ENCODE measurements around the gene POU2AF1.

The POU2AF1 gene

GRCh38 chr11:111365722-111366559, 13.1 kb downstream of the POU2AF1 start:
- H3K9me3 ChIP-seq (ENCODE audit: control insufficient read depth, insufficient read depth, low read length) = no peaks in the 10 kb centered on the region
- peaks cover 96% of the 10 kb centered on the region for H3K4me1 ChIP-seq (ENCODE audit: control insufficient read depth, low read length)
- peaks cover 100% of the 10 kb centered on the region for H3K79me2 ChIP-seq (ENCODE audit: control insufficient read depth, low read length)
- H3K27me3 ChIP-seq (ENCODE audit: control insufficient read depth, low read length) = no peaks in the 10 kb centered on the region
- peaks cover 99% of the 10 kb centered on the region for H3K36me3 ChIP-seq (ENCODE audit: control insufficient read depth, low read length)
- TF ChIP-seq CTCF (IDR thresholded peaks at IDR 0.05; ENCODE audit: low read depth, low read length, poor library complexity, severe bottlenecking) (no peak), EZH2phosphoT487 (IDR thresholded peaks at IDR 0.05; ENCODE audit: borderline replicate concordance, low read length) (no peak)
- H3K27ac ChIP-seq (ENCODE audit: low read depth, low read length) = no peak overlapping the region
- H3K9me2 ChIP-seq (replicated peaks; ENCODE audit: control insufficient read depth, low read length) = no peaks in the 10 kb centered on the region
- no peak overlapping the region for H3K4me3 ChIP-seq (ENCODE audit: low read length)
- peak overlapping the region; percentile 93 for H3K4me2 ChIP-seq (ENCODE audit: low read length)
- peaks cover 81% of the 10 kb centered on the region for H4K20me1 ChIP-seq (ENCODE audit: control insufficient read depth, insufficient read depth, low read depth, low read length)
- H3F3A ChIP-seq (ENCODE audit: control insufficient read depth, insufficient read depth) = peaks cover 29% of the 10 kb centered on the region

- Histone ChIP-seq H3K27ac (ENCODE audit: low read depth, low read length) (peak overlapping the region; percentile 24; the same call in 1 of the 2 replicates), H3K79me2 (ENCODE audit: control insufficient read depth, low read length) (peaks cover 100% of the 10 kb centered on the region), H4K20me1 (ENCODE audit: control insufficient read depth, insufficient read depth, low read depth, low read length) (peaks cover 81% of the 10 kb centered on the region), H3K9me2 (replicated peaks; ENCODE audit: control insufficient read depth, low read length) (no peaks in the 10 kb centered on the region), H3K27me3 (ENCODE audit: control insufficient read depth, low read length) (no peaks in the 10 kb centered on the region), H3K36me3 (ENCODE audit: control insufficient read depth, low read length) (peaks cover 99% of the 10 kb centered on the region), H3K4me2 (ENCODE audit: low read length) (peak overlapping the region; percentile 35), H3K4me3 (ENCODE audit: low read length) (no peak overlapping the region), H3K4me1 (ENCODE audit: control insufficient read depth, low read length) (peaks cover 95% of the 10 kb centered on the region), H3F3A (ENCODE audit: control insufficient read depth, insufficient read depth) (peaks cover 32% of the 10 kb centered on the region), H3K9me3 (ENCODE audit: control insufficient read depth, insufficient read depth, low read length) (no peaks in the 10 kb centered on the region)
- TF ChIP-seq EZH2phosphoT487 (IDR thresholded peaks at IDR 0.05; ENCODE audit: borderline replicate concordance, low read length) (no peak), CTCF (IDR thresholded peaks at IDR 0.05; ENCODE audit: low read depth, low read length, poor library complexity, severe bottlenecking) (no peak)
Measured at GRCh38 chr11:111364503-111364902, 14.6 kb downstream of the POU2AF1 start.

- H3K36me3 ChIP-seq (ENCODE audit: control insufficient read depth, low read length) = peaks cover 99% of the 10 kb centered on the region
- TF ChIP-seq CTCF (IDR thresholded peaks at IDR 0.05; ENCODE audit: low read depth, low read length, poor library complexity, severe bottlenecking) (no peak), EZH2phosphoT487 (IDR thresholded peaks at IDR 0.05; ENCODE audit: borderline replicate concordance, low read length) (no peak)
- peaks cover 100% of the 10 kb centered on the region for H3K79me2 ChIP-seq (ENCODE audit: control insufficient read depth, low read length)
- no peaks in the 10 kb centered on the region for H3K9me3 ChIP-seq (ENCODE audit: control insufficient read depth, insufficient read depth, low read length)
- H3K4me3 ChIP-seq (ENCODE audit: low read length) = no peak overlapping the region
- peaks cover 81% of the 10 kb centered on the region for H4K20me1 ChIP-seq (ENCODE audit: control insufficient read depth, insufficient read depth, low read depth, low read length)
- H3K27ac ChIP-seq (ENCODE audit: low read depth, low read length) = peak overlapping the region; percentile 24; the same call in 1 of the 2 replicates
- H3K4me2 ChIP-seq (ENCODE audit: low read length) = peak overlapping the region; percentile 35
- H3K4me1 ChIP-seq (ENCODE audit: control insufficient read depth, low read length) = peaks cover 95% of the 10 kb centered on the region
- H3K27me3 ChIP-seq (ENCODE audit: control insufficient read depth, low read length) = no peaks in the 10 kb centered on the region
- H3K9me2 ChIP-seq (replicated peaks; ENCODE audit: control insufficient read depth, low read length) = no peaks in the 10 kb centered on the region
- peaks cover 36% of the 10 kb centered on the region for H3F3A ChIP-seq (ENCODE audit: control insufficient read depth, insufficient read depth)
Measured at GRCh38 chr11:111363985-111364384, 15.1 kb downstream of the POU2AF1 start.

All from DOHH2 (cell line).